Measurements from ENCODE around the gene LDLRAD2. TPM values are rescaled to one million over a fixed set of nuclear protein-coding genes. Genes with fewer than 3 reads are reported as not detected.
"Not testable (repeated sequence)": the region's sequence is repeated elsewhere in the genome, so short reads cannot be mapped to it uniquely, and the experiment has no call there.

LDLRAD2 gene
- total RNA-seq, 1 experiment from 2014 or later: 1.0 TPM

GRCh38 chr1:21766210-21766609, 45.9 kb upstream of the LDLRAD2 start:
- peaks cover 0 to 4% (median 0%) of the 10 kb centered on the region in 3 experiments; a peak in 3 of 7 replicates for H3K36me3 Mint-ChIP-seq (ENCODE audit: insufficient read depth in 1 of 3, low read depth in 3 of 3)
- no peak overlapping the region for H2BK5ac ChIP-seq (ENCODE audit: insufficient read length, low read length)
- H2AK5ac ChIP-seq (ENCODE audit: insufficient read length, low read length): no peak overlapping the region
- H3K9me3 Mint-ChIP-seq: no peaks in the 10 kb centered on the region
- H3K18ac ChIP-seq (ENCODE audit: insufficient read length, low read depth, low read length): no peak overlapping the region
- DNase-seq: no peak
- H2BK20ac ChIP-seq (ENCODE audit: low read depth, low read length, poor library complexity, severe bottlenecking): no peak overlapping the region
- H3K79me2 ChIP-seq (ENCODE audit: insufficient read depth, low read length): peaks cover 33% of the 10 kb centered on the region; the same call in 1 of the 2 replicates
- no peaks in the 10 kb centered on the region for H3K23me2 ChIP-seq (ENCODE audit: insufficient read length, low read depth, low read length, poor library complexity, severe bottlenecking)
- no peak overlapping the region for H3K4me2 ChIP-seq (ENCODE audit: insufficient read depth, insufficient read length, low read length)
- no peak overlapping the region for H3K27ac ChIP-seq (ENCODE audit: insufficient read length, low read depth, low read length)
- TF ChIP-seq, protein P1, sequence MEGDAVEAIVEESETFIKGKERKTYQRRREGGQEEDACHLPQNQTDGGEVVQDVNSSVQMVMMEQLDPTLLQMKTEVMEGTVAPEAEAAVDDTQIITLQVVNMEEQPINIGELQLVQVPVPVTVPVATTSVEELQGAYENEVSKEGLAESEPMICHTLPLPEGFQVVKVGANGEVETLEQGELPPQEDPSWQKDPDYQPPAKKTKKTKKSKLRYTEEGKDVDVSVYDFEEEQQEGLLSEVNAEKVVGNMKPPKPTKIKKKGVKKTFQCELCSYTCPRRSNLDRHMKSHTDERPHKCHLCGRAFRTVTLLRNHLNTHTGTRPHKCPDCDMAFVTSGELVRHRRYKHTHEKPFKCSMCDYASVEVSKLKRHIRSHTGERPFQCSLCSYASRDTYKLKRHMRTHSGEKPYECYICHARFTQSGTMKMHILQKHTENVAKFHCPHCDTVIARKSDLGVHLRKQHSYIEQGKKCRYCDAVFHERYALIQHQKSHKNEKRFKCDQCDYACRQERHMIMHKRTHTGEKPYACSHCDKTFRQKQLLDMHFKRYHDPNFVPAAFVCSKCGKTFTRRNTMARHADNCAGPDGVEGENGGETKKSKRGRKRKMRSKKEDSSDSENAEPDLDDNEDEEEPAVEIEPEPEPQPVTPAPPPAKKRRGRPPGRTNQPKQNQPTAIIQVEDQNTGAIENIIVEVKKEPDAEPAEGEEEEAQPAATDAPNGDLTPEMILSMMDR (conservative IDR thresholded peaks at IDR 0.05): no peak
- H4K5ac ChIP-seq (ENCODE audit: insufficient read length, low read depth, low read length): no peak overlapping the region
- no peak overlapping the region for H2BK120ac ChIP-seq (ENCODE audit: low read depth, low read length, poor library complexity, severe bottlenecking)
- peaks cover 6% of the 10 kb centered on the region; the same call in 1 of the 2 replicates for H3K4me1 ChIP-seq (ENCODE audit: insufficient read depth, low read length)
- H3K9ac ChIP-seq (ENCODE audit: extremely low read depth, insufficient read length, low read length): no peak overlapping the region
- H3K4ac ChIP-seq (ENCODE audit: low read depth, low read length): no peak overlapping the region
- peak overlapping the region; percentile 45 to 73 (median 72); a peak in 3 of 7 replicates for H3K27ac Mint-ChIP-seq
- no peak overlapping the region for H2BK15ac ChIP-seq (ENCODE audit: low read depth, low read length)
- no peak overlapping the region for H4K8ac ChIP-seq (replicated peaks; ENCODE audit: insufficient read length, low read depth, low read length)
- no peak overlapping the region for H2BK12ac ChIP-seq (ENCODE audit: insufficient read length, low read depth, low read length)
- no peak overlapping the region for H3K14ac ChIP-seq (ENCODE audit: insufficient read depth, low read length)
- no CpG with 5 or more reads among the region's 4 CpGs for WGBS (ENCODE audit: extremely low coverage, insufficient read length, low lambda C conversion rate)
- H3K9me3 ChIP-seq (ENCODE audit: control insufficient read depth, low read depth, low read length): no peaks in the 10 kb centered on the region
- peaks cover 13% of the 10 kb centered on the region for H3K79me1 ChIP-seq (ENCODE audit: insufficient read depth, low read depth, low read length, poor library complexity, severe bottlenecking)
- no peaks in the 10 kb centered on the region for H3K27me3 Mint-ChIP-seq (ENCODE audit: low read depth)
- no peak overlapping the region for H3T11ph ChIP-seq (ENCODE audit: low read length)
- peaks cover 22 to 37% of the 10 kb centered on the region in 2 experiments for H3K4me1 Mint-ChIP-seq
- H4K20me1 ChIP-seq (ENCODE audit: control insufficient read depth, insufficient read depth, insufficient read length): no peaks in the 10 kb centered on the region
- no peak overlapping the region for H2AFZ ChIP-seq (ENCODE audit: low read length)
- no peak overlapping the region for H3K56ac ChIP-seq (ENCODE audit: insufficient read length, low read depth, low read length)
- H4K91ac ChIP-seq (ENCODE audit: insufficient read length, low read depth, low read length): no peak overlapping the region
- no peak overlapping the region for H3K23ac ChIP-seq (ENCODE audit: insufficient read length, low read depth, low read length)
- H3K4me3 Mint-ChIP-seq: no peak overlapping the region
- no peaks in the 10 kb centered on the region for H3K27me3 ChIP-seq (ENCODE audit: insufficient read depth, low read length)

- no CpG with 5 or more reads among the region's 8 CpGs for WGBS (ENCODE audit: extremely low coverage, insufficient read length, low lambda C conversion rate)
- not testable (repeated sequence) for H3K14ac ChIP-seq (ENCODE audit: insufficient read depth, low read length); H3K18ac ChIP-seq (ENCODE audit: insufficient read length, low read depth, low read length); H4K8ac ChIP-seq (replicated peaks; ENCODE audit: insufficient read length, low read depth, low read length); H3T11ph ChIP-seq (ENCODE audit: low read length); H3K36me3 Mint-ChIP-seq (ENCODE audit: insufficient read depth in 1 of 3, low read depth in 3 of 3); H3K27me3 Mint-ChIP-seq (ENCODE audit: low read depth); H2BK12ac ChIP-seq (ENCODE audit: insufficient read length, low read depth, low read length); H2AK5ac ChIP-seq (ENCODE audit: insufficient read length, low read length); H2AFZ ChIP-seq (ENCODE audit: low read length); H3K4ac ChIP-seq (ENCODE audit: low read depth, low read length); H3K4me2 ChIP-seq (ENCODE audit: insufficient read depth, insufficient read length, low read length); H3K27ac ChIP-seq (ENCODE audit: insufficient read length, low read depth, low read length); H3K9ac ChIP-seq (ENCODE audit: extremely low read depth, insufficient read length, low read length); H3K9me3 ChIP-seq (ENCODE audit: control insufficient read depth, low read depth, low read length); H3K27me3 ChIP-seq (ENCODE audit: insufficient read depth, low read length); DNase-seq; H4K91ac ChIP-seq (ENCODE audit: insufficient read length, low read depth, low read length); H4K20me1 ChIP-seq (ENCODE audit: control insufficient read depth, insufficient read depth, insufficient read length); H2BK120ac ChIP-seq (ENCODE audit: low read depth, low read length, poor library complexity, severe bottlenecking); H4K5ac ChIP-seq (ENCODE audit: insufficient read length, low read depth, low read length); H3K4me3 Mint-ChIP-seq; H2BK5ac ChIP-seq (ENCODE audit: insufficient read length, low read length); H3K4me1 ChIP-seq (ENCODE audit: insufficient read depth, low read length); H2BK15ac ChIP-seq (ENCODE audit: low read depth, low read length); H2BK20ac ChIP-seq (ENCODE audit: low read depth, low read length, poor library complexity, severe bottlenecking); H3K9me3 Mint-ChIP-seq; H3K23ac ChIP-seq (ENCODE audit: insufficient read length, low read depth, low read length); H3K23me2 ChIP-seq (ENCODE audit: insufficient read length, low read depth, low read length, poor library complexity, severe bottlenecking); H3K56ac ChIP-seq (ENCODE audit: insufficient read length, low read depth, low read length)
- Mint-ChIP-seq H3K27ac (peak overlapping the region in 1 of 3 experiments; percentile 31; a peak in 1 of 7 replicates), H3K4me1 (peaks cover 22 to 37% of the 10 kb centered on the region in 2 experiments)
- Histone ChIP-seq H3K79me1 (ENCODE audit: insufficient read depth, low read depth, low read length, poor library complexity, severe bottlenecking) (peaks cover 13% of the 10 kb centered on the region), H3K79me2 (ENCODE audit: insufficient read depth, low read length) (peaks cover 34% of the 10 kb centered on the region; the same call in 1 of the 2 replicates)
Observed at GRCh38 chr1:21767106-21767505, 45.0 kb upstream of the LDLRAD2 start.
